ENCODE measurements around the gene HSF4.

Gene HSF4

DNA sequence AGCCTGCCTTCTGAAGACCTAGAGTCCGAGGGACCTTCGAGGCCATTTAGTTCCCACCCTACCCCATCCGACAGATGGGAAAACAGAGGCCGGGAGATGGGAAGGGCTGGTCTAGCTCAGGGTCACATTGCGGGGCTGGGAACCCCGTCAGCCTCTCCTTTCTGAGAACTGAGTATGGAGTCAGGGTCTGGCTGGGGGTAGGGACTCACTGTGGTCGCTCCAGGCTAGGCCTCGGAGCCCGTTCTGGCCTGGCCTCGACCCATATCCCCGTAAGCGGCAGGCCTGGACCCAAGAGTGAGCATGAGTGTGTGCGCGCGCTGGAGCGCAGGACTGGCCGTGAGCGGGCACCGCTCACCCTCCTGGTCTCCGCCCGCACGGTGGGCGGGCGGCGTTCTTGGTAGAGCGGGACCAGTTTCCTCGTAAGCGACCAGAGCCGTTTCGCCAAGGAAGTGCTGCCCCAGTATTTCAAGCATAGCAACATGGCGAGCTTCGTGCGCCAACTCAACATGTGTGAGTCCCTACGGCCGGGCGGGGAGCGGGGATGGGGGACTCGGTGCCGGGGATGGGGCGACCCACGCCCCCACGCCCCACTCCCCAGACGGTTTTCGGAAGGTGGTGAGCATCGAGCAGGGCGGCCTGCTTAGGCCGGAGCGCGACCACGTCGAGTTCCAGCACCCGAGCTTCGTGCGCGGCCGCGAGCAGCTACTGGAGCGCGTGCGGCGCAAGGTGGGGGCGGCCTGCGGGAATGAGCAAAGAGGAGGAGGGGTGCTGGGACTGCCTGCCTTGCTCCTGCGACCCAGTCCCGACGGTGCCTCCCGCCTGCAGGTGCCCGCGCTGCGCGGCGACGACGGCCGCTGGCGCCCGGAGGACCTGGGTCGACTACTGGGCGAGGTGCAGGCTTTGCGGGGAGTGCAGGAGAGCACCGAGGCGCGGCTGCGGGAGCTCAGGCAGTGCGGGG is 855 bp downstream of the HSF4 start:
- H3K27ac ChIP-seq, result peak overlapping the region; percentile 62

DNA sequence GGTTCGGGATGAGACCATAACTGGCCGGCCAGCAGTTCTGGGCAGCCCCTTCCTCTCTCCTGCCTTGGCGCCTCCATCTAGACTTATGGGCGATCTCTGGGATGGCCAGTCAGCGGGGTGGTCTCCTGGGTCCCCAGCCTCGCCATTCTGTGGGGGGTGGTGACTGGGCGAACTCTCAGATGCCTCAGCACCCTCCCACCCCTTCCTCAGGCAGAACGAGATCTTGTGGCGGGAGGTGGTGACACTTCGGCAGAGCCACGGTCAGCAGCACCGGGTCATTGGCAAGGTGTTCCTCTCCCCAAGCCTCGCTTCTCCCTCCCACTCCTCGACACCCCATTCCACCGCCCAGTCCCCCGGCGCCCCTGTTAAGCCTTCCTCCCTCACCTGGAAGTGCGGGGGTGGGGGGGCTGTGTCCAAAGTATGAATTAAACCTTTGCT is 1.6 kb downstream of the HSF4 start:
- H3K27ac ChIP-seq, result no peak overlapping the region
- TF ChIP-seq, protein P1, sequence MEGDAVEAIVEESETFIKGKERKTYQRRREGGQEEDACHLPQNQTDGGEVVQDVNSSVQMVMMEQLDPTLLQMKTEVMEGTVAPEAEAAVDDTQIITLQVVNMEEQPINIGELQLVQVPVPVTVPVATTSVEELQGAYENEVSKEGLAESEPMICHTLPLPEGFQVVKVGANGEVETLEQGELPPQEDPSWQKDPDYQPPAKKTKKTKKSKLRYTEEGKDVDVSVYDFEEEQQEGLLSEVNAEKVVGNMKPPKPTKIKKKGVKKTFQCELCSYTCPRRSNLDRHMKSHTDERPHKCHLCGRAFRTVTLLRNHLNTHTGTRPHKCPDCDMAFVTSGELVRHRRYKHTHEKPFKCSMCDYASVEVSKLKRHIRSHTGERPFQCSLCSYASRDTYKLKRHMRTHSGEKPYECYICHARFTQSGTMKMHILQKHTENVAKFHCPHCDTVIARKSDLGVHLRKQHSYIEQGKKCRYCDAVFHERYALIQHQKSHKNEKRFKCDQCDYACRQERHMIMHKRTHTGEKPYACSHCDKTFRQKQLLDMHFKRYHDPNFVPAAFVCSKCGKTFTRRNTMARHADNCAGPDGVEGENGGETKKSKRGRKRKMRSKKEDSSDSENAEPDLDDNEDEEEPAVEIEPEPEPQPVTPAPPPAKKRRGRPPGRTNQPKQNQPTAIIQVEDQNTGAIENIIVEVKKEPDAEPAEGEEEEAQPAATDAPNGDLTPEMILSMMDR (conservative IDR thresholded peaks at IDR 0.05), result no peak
- TF ChIP-seq ZFX (IDR thresholded peaks at IDR 0.05), result no peak

More for the DNA sequence above, 855 bp downstream of the HSF4 start:
- TF ChIP-seq, protein P1 (conservative IDR thresholded peaks at IDR 0.05), result no peak
- no peak for TF ChIP-seq ZFX (IDR thresholded peaks at IDR 0.05)

DNA sequence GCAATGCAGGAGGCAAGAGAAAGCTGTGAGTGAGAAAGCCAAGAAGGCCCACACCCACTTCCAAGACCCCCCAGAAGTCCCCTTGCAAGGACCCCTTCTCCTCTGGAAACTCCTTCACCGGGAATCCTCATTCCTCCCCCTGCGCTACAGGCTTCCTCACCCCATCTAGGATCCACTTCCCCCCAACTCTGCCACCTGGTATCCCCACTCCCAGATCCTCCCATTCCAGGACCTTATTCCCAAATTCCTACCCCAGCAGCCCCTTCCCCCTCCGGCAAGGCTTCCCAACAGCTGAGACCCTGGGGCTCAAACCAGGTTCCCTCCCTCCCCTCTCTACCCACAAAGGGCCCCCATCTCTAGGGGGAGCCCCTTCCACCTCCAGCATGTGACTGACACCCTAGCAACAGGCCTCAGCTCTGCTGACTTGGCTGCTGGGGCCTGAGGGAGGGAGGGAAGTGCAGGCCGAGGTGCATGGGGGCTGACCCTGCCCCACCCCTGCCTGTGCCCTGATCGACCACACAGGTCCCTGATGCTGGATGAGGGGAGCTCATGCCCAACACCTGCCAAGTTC is 2.1 kb downstream of the HSF4 start:
- TF ChIP-seq, protein P1 (conservative IDR thresholded peaks at IDR 0.05), result no peak
- TF ChIP-seq ZFX (IDR thresholded peaks at IDR 0.05), result no peak
- no peak overlapping the region for H3K27ac ChIP-seq

DNA sequence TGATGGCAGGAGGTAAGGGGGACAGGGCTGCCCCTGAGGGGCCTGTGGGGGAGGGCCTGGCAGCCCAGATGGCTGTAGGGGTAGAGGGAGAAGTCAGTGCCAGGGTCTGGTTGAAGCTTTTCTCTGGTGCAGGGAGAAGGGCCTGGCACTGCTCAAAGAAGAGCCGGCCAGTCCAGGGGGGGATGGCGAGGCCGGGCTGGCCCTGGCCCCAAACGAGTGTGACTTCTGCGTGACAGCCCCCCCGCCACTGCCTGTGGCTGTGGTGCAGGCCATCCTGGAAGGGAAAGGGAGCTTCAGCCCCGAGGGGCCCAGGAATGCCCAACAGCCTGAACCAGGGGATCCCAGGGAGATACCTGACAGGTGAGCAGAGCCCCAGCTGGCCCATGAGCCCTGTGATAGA is 3.0 kb downstream of the HSF4 start:
- TF ChIP-seq, protein P1 (conservative IDR thresholded peaks at IDR 0.05), result no peak
- TF ChIP-seq ZFX (IDR thresholded peaks at IDR 0.05), result no peak
- H3K27ac ChIP-seq, result no peak overlapping the region

DNA sequence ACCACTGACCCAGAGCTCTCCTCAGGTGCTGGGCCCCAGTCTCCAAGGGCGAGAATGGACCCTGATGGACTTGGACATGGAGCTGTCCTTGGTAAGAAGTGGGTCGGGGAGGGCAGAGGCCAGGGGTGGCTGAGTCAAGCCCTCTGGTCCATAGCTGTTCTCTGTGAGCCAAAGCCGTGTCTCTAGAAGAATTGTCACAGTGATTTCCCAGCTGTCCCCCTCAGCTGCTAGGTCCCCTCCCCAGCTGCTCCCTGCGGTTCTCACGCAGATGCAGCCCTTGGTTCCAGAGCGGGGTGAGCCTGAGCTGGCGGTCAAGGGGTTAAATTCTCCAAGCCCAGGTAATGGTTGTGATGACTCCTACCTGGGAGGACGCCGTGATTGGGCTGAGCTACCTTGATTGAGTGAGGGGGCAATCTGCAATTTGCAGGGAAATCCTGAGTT is 4.5 kb downstream of the HSF4 start:
- TF ChIP-seq, protein P1 (conservative IDR thresholded peaks at IDR 0.05), result no peak
- no peak for TF ChIP-seq ZFX (IDR thresholded peaks at IDR 0.05)
- no peak overlapping the region for H3K27ac ChIP-seq

DNA sequence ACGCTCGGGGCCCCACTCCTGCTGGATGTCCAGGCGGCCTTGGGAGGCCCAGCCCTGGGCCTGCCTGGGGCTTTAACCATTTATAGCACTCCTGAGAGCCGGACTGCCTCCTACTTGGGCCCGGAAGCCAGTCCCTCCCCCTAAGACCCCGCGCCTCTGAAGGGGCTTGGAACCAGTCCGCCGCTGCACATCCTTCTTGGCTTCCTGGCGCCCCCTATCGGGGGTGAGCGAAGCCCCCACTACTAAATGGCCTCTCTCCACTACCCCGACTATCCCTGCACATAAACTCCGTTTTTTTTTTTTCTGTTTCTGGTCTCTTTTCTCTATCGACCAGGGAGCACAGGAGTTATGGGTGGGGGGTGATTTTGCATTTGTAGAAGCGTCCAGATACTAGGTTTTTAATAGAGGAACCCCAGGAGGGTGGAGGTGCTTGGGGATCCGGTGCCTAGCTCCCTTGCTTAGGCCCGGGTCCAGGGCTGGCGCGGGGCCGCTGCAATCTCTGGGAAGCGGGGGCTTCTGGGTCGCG is 5.2 kb downstream of the HSF4 start:
- TF ChIP-seq ZFX (IDR thresholded peaks at IDR 0.05), result no peak
- TF ChIP-seq, protein P1 (conservative IDR thresholded peaks at IDR 0.05), result no peak; the same call in 1 of the 2 replicates

More for the DNA sequence above, 5.2 kb downstream of the HSF4 start:
- no peak overlapping the region for H3K27ac ChIP-seq

All from C4-2B (cell line).